HG03196 (cell line): ENCODE data around the gene FAM72B.
"Not testable (repeated sequence)": the region's sequence is repeated elsewhere in the genome, so short reads cannot be mapped to it uniquely, and the experiment has no call there.

Experiments used
- ATAC-seq: cut with Tn5 transposase; IDR thresholded peaks from one replicate; pipeline ENCODE4 v1.9.1; 2021; ENCODE audit not compliant: unreplicated experiment

FAM72B gene

DNA sequence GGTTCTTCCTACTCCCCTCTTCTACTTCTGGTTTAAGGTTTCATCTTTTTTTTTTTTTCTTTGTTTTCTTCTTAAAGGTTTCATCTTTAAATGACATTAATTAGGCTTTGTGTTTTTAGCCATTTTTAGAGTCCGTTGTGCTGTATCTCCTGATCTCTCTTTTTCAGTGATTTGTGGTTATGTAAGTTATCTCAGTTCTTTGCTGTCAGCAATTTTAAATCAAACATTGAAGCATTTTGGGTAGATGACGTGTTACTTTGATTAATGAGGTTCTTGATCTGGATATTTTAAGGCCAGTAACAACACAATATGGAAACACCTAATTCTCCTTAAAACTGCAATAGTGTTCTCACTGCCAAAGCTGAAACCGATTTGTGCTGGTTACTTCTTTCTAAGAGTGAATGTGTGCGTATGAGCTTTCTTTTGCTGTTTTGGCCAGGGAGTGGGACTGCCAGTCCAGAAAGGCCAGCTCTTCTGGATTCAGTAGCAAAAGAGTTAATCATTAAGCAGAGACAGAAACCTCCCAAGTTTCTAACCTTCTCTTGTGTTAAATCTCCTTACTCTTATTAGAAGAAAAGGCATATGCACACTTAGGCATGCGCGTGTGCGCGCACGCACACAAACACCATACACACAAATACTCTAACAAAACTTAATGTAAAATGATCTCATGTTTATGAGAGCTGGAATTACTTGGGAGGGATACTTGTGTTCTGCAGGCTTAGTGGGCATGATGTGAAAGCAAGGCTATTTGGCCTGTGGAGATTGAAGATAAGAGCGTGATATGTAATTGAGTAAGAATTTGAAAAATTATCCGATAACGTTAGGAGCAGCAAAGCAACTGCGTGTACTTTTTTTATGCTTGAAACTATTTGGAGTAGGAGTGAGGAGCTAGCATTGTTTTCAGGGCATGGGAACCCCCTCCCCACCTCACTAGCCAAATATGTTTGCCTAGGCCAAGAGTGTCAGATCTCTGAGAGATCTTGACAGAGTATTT, 17.1 kb upstream of the FAM72B start:
- not testable (repeated sequence) for ATAC-seq

- not testable (repeated sequence) for ATAC-seq
Measured at GRCh38 chr1:121200232-121200631, 16.1 kb upstream of the FAM72B start.

- not testable (repeated sequence) for ATAC-seq
Measured at GRCh38 chr1:121199763-121200162, 15.6 kb upstream of the FAM72B start.

DNA sequence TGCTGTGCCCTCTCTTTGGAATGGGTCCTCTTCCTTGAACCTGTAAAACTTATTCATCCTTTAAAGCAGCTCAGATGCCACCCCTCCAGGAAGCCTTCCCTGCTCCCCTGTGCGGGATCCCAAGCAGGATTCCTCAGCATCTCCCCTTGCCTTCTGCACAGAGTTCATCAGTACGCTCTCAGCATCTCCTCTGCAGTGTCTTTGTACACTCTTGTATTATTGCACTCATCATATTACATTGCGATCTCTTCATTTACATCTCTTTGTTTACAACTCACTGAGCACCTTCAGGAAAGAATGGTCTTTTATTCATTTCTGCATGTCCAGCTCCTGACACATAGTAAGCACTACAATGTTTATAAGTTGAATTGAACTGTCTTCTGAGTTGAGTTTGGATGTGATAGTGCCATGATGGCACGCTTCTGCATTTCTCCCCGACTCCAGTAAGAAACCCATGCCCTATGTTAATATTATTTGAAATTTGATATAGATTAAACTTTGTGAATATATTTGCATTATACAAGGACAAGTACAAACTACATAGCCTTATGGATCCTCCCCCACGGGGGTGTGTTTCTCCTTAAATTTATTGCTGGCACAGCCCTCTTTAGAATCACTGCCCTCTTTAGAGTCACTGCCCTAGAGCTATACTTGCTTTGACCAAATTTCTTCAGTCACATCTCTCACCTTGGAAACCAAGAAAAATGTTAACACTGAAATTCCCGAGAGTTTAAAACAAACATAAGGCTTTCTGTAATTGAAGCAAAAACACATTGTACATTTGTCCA, 13.1 kb upstream of the FAM72B start:
- not testable (repeated sequence) for ATAC-seq

DNA sequence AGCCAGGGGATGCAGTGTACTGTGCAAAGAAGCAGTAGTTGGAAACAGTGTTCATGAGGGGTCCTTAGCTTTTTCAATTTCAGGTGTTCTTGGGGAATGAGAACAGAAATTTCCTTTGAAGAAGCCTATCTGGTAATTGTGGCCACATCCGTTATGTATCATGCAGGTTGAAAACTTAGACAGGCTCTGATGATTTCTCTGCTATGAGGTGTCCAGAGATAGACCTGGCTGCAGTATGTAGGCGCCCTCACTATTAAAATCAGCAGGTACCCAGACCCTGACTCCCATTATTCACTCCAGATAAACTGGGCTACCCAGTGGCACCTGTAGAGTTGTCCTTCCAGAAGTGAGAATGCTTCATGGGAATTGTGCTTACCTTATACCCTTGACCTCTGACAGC, 8.4 kb upstream of the FAM72B start:
- not testable (repeated sequence) for ATAC-seq

DNA sequence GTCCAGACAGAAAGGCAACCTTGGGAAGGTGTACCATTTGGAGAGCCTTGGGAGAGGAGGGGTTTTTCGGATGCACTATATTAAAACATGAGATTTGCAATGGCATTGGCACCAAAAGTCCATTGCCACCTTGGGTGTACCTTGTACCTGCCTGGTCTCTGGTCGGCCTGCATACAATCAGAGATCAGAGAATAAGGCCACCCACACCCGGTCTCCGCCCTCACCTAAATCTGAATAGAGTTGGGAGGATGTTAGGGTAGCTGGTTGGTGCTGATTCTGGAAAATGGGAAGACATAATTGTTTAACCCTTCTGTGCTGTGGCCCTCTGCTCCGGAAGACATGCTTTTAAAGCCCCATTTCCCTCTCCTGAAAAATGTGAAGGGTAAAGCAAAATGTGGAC, 3.8 kb upstream of the FAM72B start:
- ATAC-seq: not testable (repeated sequence)

- ATAC-seq: not testable (repeated sequence)
Measured at GRCh38 chr1:121186191-121186590, 2.1 kb upstream of the FAM72B start.

DNA sequence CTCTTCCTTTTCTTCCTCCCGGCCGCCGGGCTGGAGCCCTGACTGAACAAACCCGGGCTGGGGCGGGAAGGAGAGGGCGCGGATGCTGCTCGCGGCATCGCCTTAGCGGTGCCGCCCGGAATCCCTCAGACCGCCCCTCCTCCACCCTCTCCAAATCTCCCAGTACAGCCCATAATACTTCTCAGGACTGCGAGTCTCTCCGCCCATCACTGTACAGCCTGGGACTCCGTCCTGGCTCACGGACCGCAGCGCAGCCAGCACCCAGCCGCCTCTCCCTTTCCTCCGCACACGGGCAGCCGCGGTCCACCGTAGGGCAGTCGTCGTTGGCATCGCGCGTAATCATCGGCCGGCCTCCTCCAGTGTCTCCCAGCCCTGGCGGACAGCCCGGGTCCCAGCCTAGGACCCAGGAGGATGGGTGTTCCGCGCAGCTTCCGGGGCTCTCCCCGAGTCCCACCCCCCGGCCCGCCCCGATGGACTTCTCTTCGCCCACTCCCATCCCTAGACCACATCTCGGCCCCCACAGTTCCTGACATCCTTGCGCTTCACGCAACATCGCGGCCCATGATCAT, 1.1 kb upstream of the FAM72B start:
- ATAC-seq: not testable (repeated sequence)

- not testable (repeated sequence) for ATAC-seq
Measured at GRCh38 chr1:121183867-121184266, 273 bp downstream of the FAM72B start.

- not testable (repeated sequence) for ATAC-seq
Measured at GRCh38 chr1:121178197-121178596, 5.9 kb downstream of the FAM72B start.

GRCh38 chr1:121176649-121177048, 7.5 kb downstream of the FAM72B start:
- ATAC-seq: not testable (repeated sequence)

- not testable (repeated sequence) for ATAC-seq
Measured at GRCh38 chr1:121168152-121168668, 15.9 kb downstream of the FAM72B start.

GRCh38 chr1:121167225-121167738, 16.9 kb downstream of the FAM72B start:
- not testable (repeated sequence) for ATAC-seq

DNA sequence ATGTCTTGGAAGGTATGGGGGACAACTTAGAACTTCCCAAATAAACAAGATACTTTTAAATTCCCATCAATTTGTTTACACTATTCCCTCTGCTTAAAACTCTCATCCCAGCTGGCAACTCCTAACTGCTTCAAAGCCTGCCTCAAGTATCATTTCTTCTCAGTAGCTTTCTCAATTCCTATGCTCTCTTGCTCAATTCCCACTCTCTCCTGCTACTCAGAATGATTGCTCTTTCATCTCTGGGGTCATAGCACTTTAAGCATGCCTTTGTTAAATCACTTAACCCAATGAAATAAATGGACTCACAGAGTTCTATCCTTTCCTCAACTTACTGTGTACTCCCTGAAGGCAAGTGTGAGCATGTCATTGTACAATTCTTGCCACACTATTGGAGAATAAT, 18.8 kb downstream of the FAM72B start:
- not testable (repeated sequence) for ATAC-seq

DNA sequence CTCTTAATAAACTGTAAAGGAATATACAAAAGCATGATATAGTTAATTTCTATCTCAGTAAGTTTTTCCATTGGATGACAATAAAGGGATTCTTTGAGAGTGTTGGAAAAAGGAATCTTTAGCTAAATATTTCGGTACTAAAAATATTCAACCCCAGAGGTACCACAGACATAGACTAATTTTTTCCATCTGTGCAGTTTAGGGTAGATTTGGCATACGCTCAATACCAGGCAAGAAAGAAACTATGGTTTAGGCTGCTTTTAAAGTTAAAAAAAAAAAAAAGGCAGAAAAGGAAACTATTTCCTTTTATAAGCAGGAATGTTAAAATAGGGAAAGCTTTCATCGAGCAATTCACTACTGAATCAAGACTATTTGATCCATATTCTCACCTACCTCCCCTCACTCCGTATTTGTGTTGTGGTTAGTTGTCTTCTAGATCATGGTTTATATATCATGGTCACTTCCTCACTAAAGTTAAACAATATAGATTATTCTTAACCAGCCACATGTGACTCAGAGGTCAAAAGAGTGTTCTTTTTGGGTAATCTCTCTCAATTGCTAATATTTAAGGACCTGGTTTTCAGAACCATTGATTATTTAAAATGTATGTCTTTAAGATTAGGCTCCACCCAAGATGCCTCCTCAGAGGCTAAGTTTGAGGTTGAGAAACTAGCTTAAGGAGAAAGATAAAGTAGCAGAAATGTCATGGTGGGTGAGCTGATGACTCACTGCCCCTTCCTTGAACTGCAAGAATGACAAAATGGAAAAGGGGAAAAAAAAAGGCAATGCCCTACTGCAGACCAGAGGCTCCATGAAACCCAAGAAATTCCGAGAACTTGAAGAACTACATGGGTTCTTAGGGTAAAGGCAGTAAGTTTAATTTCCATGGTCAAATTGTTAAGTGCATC, 20.0 kb downstream of the FAM72B start:
- not testable (repeated sequence) for ATAC-seq

- not testable (repeated sequence) for ATAC-seq
Measured at GRCh38 chr1:121161199-121161901, 22.8 kb downstream of the FAM72B start.

DNA sequence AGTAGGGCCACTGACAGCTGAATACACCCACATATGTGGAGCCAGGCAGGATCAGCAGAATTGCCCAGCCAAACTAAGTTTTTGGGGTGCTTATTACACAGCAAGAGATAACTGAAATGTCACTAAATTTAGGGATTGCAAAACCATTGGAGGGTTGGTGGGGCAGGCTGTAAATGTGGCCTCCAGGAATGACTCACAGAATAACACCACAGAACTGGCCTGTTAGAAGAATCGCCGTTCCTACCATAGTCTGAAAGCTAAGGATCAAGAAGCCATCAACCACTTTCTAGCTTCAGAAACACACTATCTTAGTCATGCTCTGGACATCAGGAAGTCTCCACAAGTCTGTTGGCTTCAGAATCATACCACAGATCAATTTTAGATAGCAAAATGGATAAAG, 24.0 kb downstream of the FAM72B start:
- ATAC-seq: not testable (repeated sequence)

GRCh38 chr1:121157609-121158008, 26.5 kb downstream of the FAM72B start:
- ATAC-seq: not testable (repeated sequence)
